Measurements from ENCODE around the gene NBAS. TPM values are rescaled to one million over a fixed set of nuclear protein-coding genes. Genes with fewer than 3 reads are reported as not detected.

NBAS gene
- total RNA-seq, 1 donor from 2014 or later, result 57.6 TPM

GRCh38 chr2:15389895-15390294, 171.2 kb downstream of the NBAS start:
- H3K4me3 Mint-ChIP-seq (ENCODE audit: unreplicated experiment), result no peak overlapping the region
- no peak overlapping the region for H3K4me2 ChIP-seq (ENCODE audit: low read length)
- DNase-seq (ENCODE audit: low read depth) (no peak), FAIRE-seq (no peak)
- no peaks in the 10 kb centered on the region for H3K79me2 ChIP-seq (ENCODE audit: insufficient read depth, low read length)
- no peak for TF ChIP-seq EZH2 (IDR thresholded peaks at IDR 0.05; ENCODE audit: insufficient read depth, low read length)
- TF ChIP-seq, protein P1, sequence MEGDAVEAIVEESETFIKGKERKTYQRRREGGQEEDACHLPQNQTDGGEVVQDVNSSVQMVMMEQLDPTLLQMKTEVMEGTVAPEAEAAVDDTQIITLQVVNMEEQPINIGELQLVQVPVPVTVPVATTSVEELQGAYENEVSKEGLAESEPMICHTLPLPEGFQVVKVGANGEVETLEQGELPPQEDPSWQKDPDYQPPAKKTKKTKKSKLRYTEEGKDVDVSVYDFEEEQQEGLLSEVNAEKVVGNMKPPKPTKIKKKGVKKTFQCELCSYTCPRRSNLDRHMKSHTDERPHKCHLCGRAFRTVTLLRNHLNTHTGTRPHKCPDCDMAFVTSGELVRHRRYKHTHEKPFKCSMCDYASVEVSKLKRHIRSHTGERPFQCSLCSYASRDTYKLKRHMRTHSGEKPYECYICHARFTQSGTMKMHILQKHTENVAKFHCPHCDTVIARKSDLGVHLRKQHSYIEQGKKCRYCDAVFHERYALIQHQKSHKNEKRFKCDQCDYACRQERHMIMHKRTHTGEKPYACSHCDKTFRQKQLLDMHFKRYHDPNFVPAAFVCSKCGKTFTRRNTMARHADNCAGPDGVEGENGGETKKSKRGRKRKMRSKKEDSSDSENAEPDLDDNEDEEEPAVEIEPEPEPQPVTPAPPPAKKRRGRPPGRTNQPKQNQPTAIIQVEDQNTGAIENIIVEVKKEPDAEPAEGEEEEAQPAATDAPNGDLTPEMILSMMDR (IDR thresholded peaks at IDR 0.05; ENCODE audit: insufficient read depth, low read depth, low read length), result no peak
- peaks cover 7% of the 10 kb centered on the region for H3K36me3 ChIP-seq (ENCODE audit: insufficient read depth, low read length)
- no peak overlapping the region for H3K9ac ChIP-seq (ENCODE audit: low read length)
- H3K9me3 Mint-ChIP-seq (ENCODE audit: unreplicated experiment), result no peaks in the 10 kb centered on the region
- H3K27ac ChIP-seq (ENCODE audit: low read depth, low read length), result no peak overlapping the region
- no peaks in the 10 kb centered on the region for H3K27me3 Mint-ChIP-seq (ENCODE audit: low read depth, unreplicated experiment)
- no peak overlapping the region for H3K27ac Mint-ChIP-seq (ENCODE audit: unreplicated experiment)
- H3K4me1 Mint-ChIP-seq (ENCODE audit: low read depth, unreplicated experiment), result peaks cover 14% of the 10 kb centered on the region
- H3K27me3 ChIP-seq (ENCODE audit: insufficient read depth, low read length), result no peaks in the 10 kb centered on the region
- H3K4me3 ChIP-seq (ENCODE audit: insufficient read depth, low read depth, low read length), result no peak overlapping the region
- no peak overlapping the region for H2AFZ ChIP-seq (ENCODE audit: low read depth, low read length)
- H3K4me1 ChIP-seq (ENCODE audit: insufficient read depth, low read length), result no peaks in the 10 kb centered on the region
- no peaks in the 10 kb centered on the region for H4K20me1 ChIP-seq (ENCODE audit: insufficient read depth, low read length)
- no peaks in the 10 kb centered on the region for H3K9me3 ChIP-seq (ENCODE audit: insufficient read depth, low read depth, low read length)
- peaks cover 8% of the 10 kb centered on the region for H3K36me3 Mint-ChIP-seq (ENCODE audit: low read depth, unreplicated experiment)

DNA sequence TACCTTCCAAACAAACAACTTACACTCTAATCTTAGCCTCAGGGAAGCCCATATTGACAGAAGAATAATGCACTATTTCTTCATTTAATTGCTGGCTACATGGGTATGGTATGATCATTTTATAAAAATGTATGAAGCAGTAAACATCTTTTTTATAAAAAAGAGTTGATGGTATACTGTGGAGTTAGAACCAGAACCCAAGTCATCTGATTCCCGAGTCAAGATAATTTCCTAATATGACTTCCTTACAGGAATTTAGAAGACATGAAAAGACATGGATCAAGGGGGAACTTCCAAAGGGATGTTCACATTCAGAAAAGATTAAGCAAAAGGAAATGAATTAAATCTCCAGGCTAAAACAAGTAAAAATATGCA, 171.8 kb downstream of the NBAS start:
- DNase-seq (ENCODE audit: low read depth) (no peak), FAIRE-seq (no peak)
- Mint-ChIP-seq H3K27me3 (ENCODE audit: low read depth, unreplicated experiment) (no peaks in the 10 kb centered on the region), H3K4me3 (ENCODE audit: unreplicated experiment) (no peak overlapping the region), H3K36me3 (ENCODE audit: low read depth, unreplicated experiment) (peaks cover 8% of the 10 kb centered on the region), H3K4me1 (ENCODE audit: low read depth, unreplicated experiment) (peaks cover 14% of the 10 kb centered on the region), H3K27ac (ENCODE audit: unreplicated experiment) (no peak overlapping the region), H3K9me3 (ENCODE audit: unreplicated experiment) (no peaks in the 10 kb centered on the region)
- Histone ChIP-seq H2AFZ (ENCODE audit: low read depth, low read length) (no peak overlapping the region), H3K9me3 (ENCODE audit: insufficient read depth, low read depth, low read length) (no peaks in the 10 kb centered on the region), H3K4me2 (ENCODE audit: low read length) (no peak overlapping the region), H3K27ac (ENCODE audit: low read depth, low read length) (no peak overlapping the region), H3K4me1 (ENCODE audit: insufficient read depth, low read length) (no peaks in the 10 kb centered on the region), H4K20me1 (ENCODE audit: insufficient read depth, low read length) (no peaks in the 10 kb centered on the region), H3K4me3 (ENCODE audit: insufficient read depth, low read depth, low read length) (no peak overlapping the region), H3K79me2 (ENCODE audit: insufficient read depth, low read length) (no peaks in the 10 kb centered on the region), H3K9ac (ENCODE audit: low read length) (no peak overlapping the region), H3K36me3 (ENCODE audit: insufficient read depth, low read length) (peaks cover 7% of the 10 kb centered on the region), H3K27me3 (ENCODE audit: insufficient read depth, low read length) (no peaks in the 10 kb centered on the region)
- TF ChIP-seq, protein P1 (IDR thresholded peaks at IDR 0.05; ENCODE audit: insufficient read depth, low read depth, low read length), result no peak
- no peak for TF ChIP-seq EZH2 (IDR thresholded peaks at IDR 0.05; ENCODE audit: insufficient read depth, low read length)

GRCh38 chr2:15388406-15389325, 172.5 kb downstream of the NBAS start:
- Histone ChIP-seq H4K20me1 (ENCODE audit: insufficient read depth, low read length) (no peaks in the 10 kb centered on the region), H3K4me1 (ENCODE audit: insufficient read depth, low read length) (no peaks in the 10 kb centered on the region), H3K9ac (ENCODE audit: low read length) (no peak overlapping the region), H3K27ac (ENCODE audit: low read depth, low read length) (no peak overlapping the region), H3K9me3 (ENCODE audit: insufficient read depth, low read depth, low read length) (no peaks in the 10 kb centered on the region), H3K4me3 (ENCODE audit: insufficient read depth, low read depth, low read length) (no peak overlapping the region), H2AFZ (ENCODE audit: low read depth, low read length) (no peak overlapping the region), H3K27me3 (ENCODE audit: insufficient read depth, low read length) (no peaks in the 10 kb centered on the region), H3K36me3 (ENCODE audit: insufficient read depth, low read length) (peaks cover 7% of the 10 kb centered on the region), H3K4me2 (ENCODE audit: low read length) (no peak overlapping the region), H3K79me2 (ENCODE audit: insufficient read depth, low read length) (no peaks in the 10 kb centered on the region)
- FAIRE-seq, result no peak
- Mint-ChIP-seq H3K27me3 (ENCODE audit: low read depth, unreplicated experiment) (no peaks in the 10 kb centered on the region), H3K4me3 (ENCODE audit: unreplicated experiment) (no peak overlapping the region), H3K27ac (ENCODE audit: unreplicated experiment) (no peak overlapping the region), H3K9me3 (ENCODE audit: unreplicated experiment) (no peaks in the 10 kb centered on the region), H3K36me3 (ENCODE audit: low read depth, unreplicated experiment) (peaks cover 7% of the 10 kb centered on the region), H3K4me1 (ENCODE audit: low read depth, unreplicated experiment) (peaks cover 14% of the 10 kb centered on the region)
- DNase-seq (ENCODE audit: low read depth), result no peak
- TF ChIP-seq EZH2 (IDR thresholded peaks at IDR 0.05; ENCODE audit: insufficient read depth, low read length), result no peak

Data from astrocyte (in vitro differentiated cells and primary cell).